Neutrophil (primary cell): ENCODE results near the gene PPARA.

ENCODE experiments used
- H3K27ac ChIP-seq: fragments of 200-600 bp; sonication (generic); 2 replicates; pipeline ENCODE4 v1.5.1; 2016; ENCODE audit warnings: mild to moderate bottlenecking, moderate library complexity
- H3K27me3 ChIP-seq: fragments of 200-600 bp; sonication (generic); 2 replicates; pipeline ENCODE4 v1.6.0; 2016; ENCODE audit warnings: mild to moderate bottlenecking
- H3K36me3 ChIP-seq: fragments of 200-600 bp; sonication (generic); 2 replicates; pipeline ENCODE4 v1.5.1; 2017
- H3K4me1 ChIP-seq, 2 experiments: fragments of 200-600 bp in 1 of 2; sonication (generic) in 1 of 2; 1 replicate in 1 of 2; 2 replicates in 1 of 2; pipeline versions ENCODE4 v1.5.1 to v1.6.1; 2013 to 2016; ENCODE audit warnings: low read depth in 1 of 2, low read length in 1 of 2, mild to moderate bottlenecking in 1 of 2, moderate library complexity in 1 of 2; ENCODE audit not compliant: control insufficient read depth in 1 of 2, insufficient read depth in 1 of 2
- H3K4me3 ChIP-seq, 2 experiments: fragments of 200-600 bp in 1 of 2; sonication (generic) in 1 of 2; 1 replicate in 1 of 2; 2 replicates in 1 of 2; pipeline ENCODE4 v1.5.1; 2013 to 2016; ENCODE audit warnings: low read depth in 1 of 2, low read length in 1 of 2, mild to moderate bottlenecking in 1 of 2, moderate library complexity in 1 of 2
- H3K9me3 ChIP-seq: fragments of 200-600 bp; sonication (generic); 2 replicates; pipeline ENCODE4 v1.5.1; 2016
- TF ChIP-seq, protein P1 (sequence below): fragments of 200-600 bp; sonication (generic); IDR thresholded peaks from 2 replicates; pipeline ENCODE4 v1.5.1; 2016; ENCODE audit warnings: antibody characterized with exemption

Gene PPARA

DNA sequence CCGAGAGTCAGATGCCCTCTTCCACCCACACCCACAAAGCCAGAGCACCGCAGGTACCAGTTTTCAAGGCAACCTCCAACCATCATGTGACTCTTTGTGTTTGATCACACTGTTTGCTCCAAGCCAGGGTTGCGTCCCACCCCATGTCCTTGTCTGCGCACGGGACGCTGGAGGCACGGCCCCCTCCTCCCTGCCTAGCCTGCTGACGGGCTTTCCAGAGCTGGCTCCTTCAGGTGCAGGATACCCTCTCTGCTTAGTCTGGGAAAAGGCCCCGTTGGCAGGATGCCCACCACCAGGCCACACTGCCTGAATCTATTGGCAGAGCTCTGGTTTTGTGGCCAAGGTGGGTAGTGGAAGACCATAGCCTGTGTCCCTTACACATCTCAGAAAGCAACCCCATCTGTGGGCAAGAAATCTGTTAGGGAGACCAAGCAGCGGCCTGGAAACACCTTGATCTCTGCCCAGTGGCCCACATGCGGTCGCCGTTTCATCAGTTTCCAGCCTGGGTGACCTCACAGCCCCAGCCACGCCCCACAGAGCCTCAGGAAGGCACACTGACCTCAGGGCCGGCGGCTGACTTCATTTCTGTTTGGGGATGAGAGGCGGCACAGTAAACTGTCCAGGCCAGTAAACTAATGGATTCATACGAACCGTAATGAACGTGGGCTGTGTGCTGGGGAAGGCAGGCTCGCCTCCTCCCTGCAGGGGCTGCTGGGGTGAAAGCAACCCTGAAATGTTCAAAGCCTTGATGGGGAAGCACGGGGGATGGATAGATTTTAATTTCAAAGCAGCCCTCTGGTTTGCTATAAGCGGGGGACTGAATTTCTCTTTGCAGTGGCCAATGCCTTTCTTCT lies 73.9 kb downstream of the PPARA start:
- TF ChIP-seq, protein P1, sequence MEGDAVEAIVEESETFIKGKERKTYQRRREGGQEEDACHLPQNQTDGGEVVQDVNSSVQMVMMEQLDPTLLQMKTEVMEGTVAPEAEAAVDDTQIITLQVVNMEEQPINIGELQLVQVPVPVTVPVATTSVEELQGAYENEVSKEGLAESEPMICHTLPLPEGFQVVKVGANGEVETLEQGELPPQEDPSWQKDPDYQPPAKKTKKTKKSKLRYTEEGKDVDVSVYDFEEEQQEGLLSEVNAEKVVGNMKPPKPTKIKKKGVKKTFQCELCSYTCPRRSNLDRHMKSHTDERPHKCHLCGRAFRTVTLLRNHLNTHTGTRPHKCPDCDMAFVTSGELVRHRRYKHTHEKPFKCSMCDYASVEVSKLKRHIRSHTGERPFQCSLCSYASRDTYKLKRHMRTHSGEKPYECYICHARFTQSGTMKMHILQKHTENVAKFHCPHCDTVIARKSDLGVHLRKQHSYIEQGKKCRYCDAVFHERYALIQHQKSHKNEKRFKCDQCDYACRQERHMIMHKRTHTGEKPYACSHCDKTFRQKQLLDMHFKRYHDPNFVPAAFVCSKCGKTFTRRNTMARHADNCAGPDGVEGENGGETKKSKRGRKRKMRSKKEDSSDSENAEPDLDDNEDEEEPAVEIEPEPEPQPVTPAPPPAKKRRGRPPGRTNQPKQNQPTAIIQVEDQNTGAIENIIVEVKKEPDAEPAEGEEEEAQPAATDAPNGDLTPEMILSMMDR, result no peak
- H3K9me3 ChIP-seq, result no peaks in the 10 kb centered on the region
- H3K27ac ChIP-seq, result no peak overlapping the region
- H3K4me1 ChIP-seq, result no peaks in the 10 kb centered on the region
- no peaks in the 10 kb centered on the region for H3K27me3 ChIP-seq
- H3K36me3 ChIP-seq, result peaks cover 18% of the 10 kb centered on the region
- H3K4me3 ChIP-seq, result no peak overlapping the region

DNA sequence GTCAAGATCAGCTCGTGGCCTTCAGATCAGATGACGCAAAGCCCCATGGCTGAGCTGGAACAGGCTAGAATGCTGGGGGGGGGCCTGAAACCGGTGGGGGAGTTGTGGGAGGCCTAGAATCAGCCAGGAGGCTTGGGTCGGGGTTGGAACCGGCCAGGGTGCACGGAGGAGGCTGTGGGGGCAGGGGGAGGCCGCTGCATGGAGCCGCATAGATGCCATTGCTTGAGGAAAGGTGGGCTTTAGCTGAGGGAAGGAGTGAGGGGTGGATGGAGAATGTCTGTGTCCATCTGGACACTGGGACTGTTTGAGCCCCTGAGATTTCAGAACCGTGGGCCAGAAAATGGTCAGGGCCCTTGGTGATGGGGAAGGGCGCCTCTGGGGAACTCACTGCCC lies 74.6 kb downstream of the PPARA start:
- no peak overlapping the region for H3K27ac ChIP-seq
- peaks cover 12% of the 10 kb centered on the region for H3K36me3 ChIP-seq

DNA sequence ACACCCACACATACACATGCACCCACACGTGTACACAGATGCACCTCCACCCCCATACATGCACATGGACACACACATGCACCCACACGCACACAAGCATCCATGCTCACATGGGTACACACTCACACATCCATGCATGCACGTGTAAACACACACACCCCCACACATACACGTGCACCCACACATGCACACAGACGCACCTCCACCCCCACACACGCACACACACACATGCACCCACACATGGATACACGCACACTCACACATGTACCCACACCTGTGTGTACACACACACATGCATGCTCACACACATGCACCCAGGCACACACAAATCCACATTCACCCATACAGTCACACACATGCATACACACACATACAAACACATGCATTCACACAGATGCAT lies 75.3 kb downstream of the PPARA start:
- Histone ChIP-seq H3K27ac (no peak overlapping the region), H3K9me3 (no peaks in the 10 kb centered on the region), H3K36me3 (peaks cover 11% of the 10 kb centered on the region), H3K27me3 (no peaks in the 10 kb centered on the region), H3K4me3 (no peak overlapping the region), H3K4me1 (no peaks in the 10 kb centered on the region)
- TF ChIP-seq, protein P1, result no peak

More for the DNA sequence above, 74.6 kb downstream of the PPARA start:
- Histone ChIP-seq H3K9me3 (no peaks in the 10 kb centered on the region), H3K4me1 (no peaks in the 10 kb centered on the region), H3K27me3 (no peaks in the 10 kb centered on the region), H3K4me3 (no peak overlapping the region)
- TF ChIP-seq, protein P1, result no peak

DNA sequence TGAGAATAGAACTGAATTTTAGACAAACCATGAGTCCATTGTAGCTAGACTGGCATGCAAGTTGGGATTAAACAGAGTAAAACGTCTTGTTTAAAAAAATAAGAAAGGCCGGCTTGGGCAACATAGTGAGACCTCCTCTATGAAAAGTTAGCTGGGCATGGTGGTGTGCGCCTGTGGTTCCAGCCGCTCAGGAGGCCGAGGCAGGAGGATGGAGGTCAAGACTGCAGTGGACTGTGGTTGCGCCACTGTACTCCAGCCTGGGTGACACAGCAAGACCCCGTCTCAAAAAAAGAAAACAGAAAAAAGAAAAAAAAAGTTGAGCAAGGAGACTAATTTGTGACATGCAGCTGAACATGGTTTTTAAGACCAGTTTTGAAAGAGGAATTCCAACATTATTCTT lies 76.3 kb downstream of the PPARA start:
- TF ChIP-seq, protein P1, result no peak
- Histone ChIP-seq H3K9me3 (no peaks in the 10 kb centered on the region), H3K27me3 (no peaks in the 10 kb centered on the region)

DNA sequence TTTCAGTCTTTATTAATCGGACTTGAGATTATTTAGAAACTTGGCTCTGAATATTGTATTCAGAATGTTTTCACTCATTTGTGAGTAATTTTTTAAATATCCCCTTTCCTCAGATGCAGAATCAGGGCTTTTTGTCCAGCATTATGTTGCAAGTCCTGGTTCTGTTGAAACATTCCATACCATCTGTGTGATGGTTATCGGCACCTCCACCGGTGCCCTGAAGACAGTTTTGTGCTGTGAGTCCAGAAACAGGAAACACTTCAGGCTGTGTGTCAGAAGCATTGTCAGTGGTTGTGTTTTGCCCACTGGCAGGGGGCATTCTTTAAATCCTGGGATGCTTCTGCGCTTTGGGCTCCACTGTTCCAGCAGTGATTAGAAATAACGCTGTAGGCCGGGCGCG lies 79.4 kb downstream of the PPARA start:
- H3K9me3 ChIP-seq, result no peaks in the 10 kb centered on the region
- H3K4me1 ChIP-seq, result no peaks in the 10 kb centered on the region
- no peak overlapping the region for H3K4me3 ChIP-seq
- TF ChIP-seq, protein P1, result no peak
- H3K36me3 ChIP-seq, result no peaks in the 10 kb centered on the region
- H3K27me3 ChIP-seq, result no peaks in the 10 kb centered on the region
- no peak overlapping the region for H3K27ac ChIP-seq

More for the DNA sequence above, 76.3 kb downstream of the PPARA start:
- no peak overlapping the region for H3K27ac ChIP-seq
- no peak overlapping the region for H3K4me3 ChIP-seq
- H3K36me3 ChIP-seq, result peaks cover 2% of the 10 kb centered on the region
- H3K4me1 ChIP-seq, result no peaks in the 10 kb centered on the region
